GM12878 (cell line): ENCODE measurements around the gene ZNF576. TPM values are rescaled to one million over a fixed set of nuclear protein-coding genes. Genes with fewer than 3 reads are reported as not detected.
"Not testable (repeated sequence)": the region's sequence is repeated elsewhere in the genome, so short reads cannot be mapped to it uniquely, and the experiment has no call there.

Source experiments
- ATAC-seq: fragments of 200-7000 bp; cut with Tn5 transposase; 3 replicates; pipeline ENCODE4 v1.9.1; 2020; ENCODE audit warnings: mild to moderate bottlenecking, moderate library complexity
- BruUV-seq: library from RNA; stranded (reverse); fragments of 400-500 nt; replicated peaks from 2 replicates; lab custom pipeline; 2021; lab: Mats Ljungman, UMichigan
- CTCF ChIA-PET: fragments of 300-600 bp; sonication (Branson Sonifier 250); formaldehyde crosslinking; extraction: SDS; loops from one replicate; lab custom pipeline; 2021; ENCODE audit warnings: inconsistent platforms; lab: Yijun Ruan, JAX
- POLR2A ChIA-PET: fragments of 350-600 bp; formaldehyde crosslinking; extraction: SDS; loops from one replicate; lab custom pipeline; 2021; ENCODE audit warnings: inconsistent platforms; lab: Charles Lee
- RAD21 ChIA-PET: fragments of 300-600 bp; sonication (Branson Sonifier 250); formaldehyde crosslinking; loops from one replicate; lab custom pipeline; 2023; ENCODE audit warnings: antibody characterized with exemption; ENCODE audit not compliant: unreplicated experiment; lab: Charles Lee
- SMC1A ChIA-PET: fragments of 300-600 bp; sonication (Branson Sonifier 250); formaldehyde crosslinking; loops from one replicate; lab custom pipeline; 2023; ENCODE audit not compliant: unreplicated experiment, uncharacterized antibody; lab: Charles Lee
- DNase-seq: peaks from one replicate; pipeline ENCODE4 v3.0.0-alpha.2; 2011; ENCODE audit warnings: low read depth, low spot score
- FAIRE-seq: peaks from 3 replicates; lab custom pipeline; 2011; peaks lifted over from hg19 to GRCh38; lab: Jason Lieb, UNC
- H2AFZ ChIP-seq: 2 replicates; pipeline ENCODE4 v1.6.0; 2011; ENCODE audit warnings: low read depth, low read length, control low read depth; ENCODE audit not compliant: control insufficient read depth
- H3K27ac ChIP-seq: 2 replicates; pipeline ENCODE4 v1.5.1; 2011; ENCODE audit warnings: control low read depth; ENCODE audit not compliant: control insufficient read depth, insufficient read depth
- H3K27me3 ChIP-seq, 2 experiments: replicated peaks in 1 of 2; 2 replicates each; pipeline versions ENCODE4 v1.6.0 to v1.6.1; 2011; ENCODE audit warnings: low read length in 1 of 2; ENCODE audit not compliant: control insufficient read depth in 2 of 2, insufficient read depth in 2 of 2
- H3K36me3 ChIP-seq, 2 experiments: 2 replicates each; pipeline ENCODE4 v1.5.1; 2011; ENCODE audit warnings: low read length in 1 of 2; ENCODE audit not compliant: control insufficient read depth in 2 of 2, insufficient read depth in 2 of 2
- H3K4me1 ChIP-seq: 2 replicates; pipeline ENCODE4 v1.6.1; 2011; ENCODE audit warnings: mild to moderate bottlenecking, low read length, moderate library complexity, mixed read lengths; ENCODE audit not compliant: control insufficient read depth, insufficient read depth
- H3K4me2 ChIP-seq: 2 replicates; pipeline ENCODE4 v1.6.0; 2011; ENCODE audit warnings: control low read depth; ENCODE audit not compliant: control insufficient read depth, insufficient read depth
- H3K4me3 ChIP-seq: fragments of 200-600 bp; sonication (generic); 2 replicates; pipeline ENCODE4 v1.5.1; 2016
- H3K79me2 ChIP-seq: 2 replicates; pipeline ENCODE4 v1.6.0; 2011; ENCODE audit warnings: low read length; ENCODE audit not compliant: control insufficient read depth, insufficient read depth
- H3K9ac ChIP-seq: 2 replicates; pipeline ENCODE4 v1.8.0; 2011; ENCODE audit warnings: low read length, control low read depth, mixed read lengths; ENCODE audit not compliant: control insufficient read depth, insufficient read depth
- H3K9me3 ChIP-seq: replicated peaks from 3 replicates; pipeline ENCODE4 v1.5.1; 2011; ENCODE audit warnings: mild to moderate bottlenecking, low read length; ENCODE audit not compliant: control insufficient read depth, insufficient read depth
- H4K20me1 ChIP-seq: 2 replicates; pipeline ENCODE4 v1.6.0; 2011; ENCODE audit not compliant: control insufficient read depth, insufficient read depth
- CEBPB ChIP-seq, 2 experiments: fragments of 150-350 bp in 1 of 2; IDR thresholded peaks; 2 replicates each; pipeline ENCODE4 v1.6.1; 2012 to 2014; ENCODE audit warnings: low read depth in 2 of 2, low read length in 2 of 2, borderline replicate concordance in 1 of 2, inconsistent platforms in 1 of 2
- CHD4 ChIP-seq: fragments of 200-600 bp; sonication (generic); IDR thresholded peaks from 2 replicates; pipeline ENCODE4 v1.6.1; 2016; ENCODE audit warnings: mild to moderate bottlenecking
- EP300 ChIP-seq, 2 experiments: fragments of 150-350 bp in 1 of 2; IDR thresholded peaks; 2 replicates each; pipeline ENCODE4 v1.6.1; 2011 to 2012; ENCODE audit warnings: low read depth in 2 of 2, low read length in 2 of 2, borderline replicate concordance in 1 of 2, improper control_type of control experiment in 1 of 2, inconsistent platforms in 1 of 2; ENCODE audit not compliant: control insufficient read depth in 1 of 2
- MYC ChIP-seq: IDR thresholded peaks from 2 replicates; pipeline ENCODE4 v1.6.1; 2011; ENCODE audit warnings: mild to moderate bottlenecking, low read length, moderate library complexity, inconsistent platforms; ENCODE audit not compliant: insufficient read depth, insufficient replicate concordance, insufficient read length, severe bottlenecking
- NBN ChIP-seq: fragments of 450-650 bp; IDR thresholded peaks from 2 replicates; pipeline ENCODE4 v1.6.1; 2016
- NFYA ChIP-seq: IDR thresholded peaks from 2 replicates; pipeline ENCODE4 v1.6.1; 2011; ENCODE audit warnings: low read depth, mild to moderate bottlenecking, low read length, improper control_type of control experiment, borderline replicate concordance
- RAD51 ChIP-seq: fragments of 450-650 bp; IDR thresholded peaks from 2 replicates; pipeline ENCODE4 v1.6.1; 2016; ENCODE audit warnings: moderate library complexity, mild to moderate bottlenecking, inconsistent platforms
- RB1 ChIP-seq: fragments of 450-650 bp; formaldehyde crosslinking; IDR thresholded peaks from 2 replicates; pipeline ENCODE4 v1.6.1; 2017; ENCODE audit warnings: mild to moderate bottlenecking, borderline replicate concordance
- RELB ChIP-seq: fragments of 450-650 bp; IDR thresholded peaks from 2 replicates; pipeline ENCODE4 v1.6.1; 2017; ENCODE audit warnings: low read depth, mild to moderate bottlenecking, moderate library complexity
- SIN3A ChIP-seq: IDR thresholded peaks from 2 replicates; pipeline ENCODE4 v1.6.1; 2012; ENCODE audit warnings: low read depth, low read length, improper control_type of control experiment
- ZNF384 ChIP-seq: IDR thresholded peaks from 2 replicates; pipeline ENCODE4 v1.6.1; 2012; ENCODE audit warnings: low read depth, mild to moderate bottlenecking, low read length, improper control_type of control experiment, borderline replicate concordance
- ZSCAN29 ChIP-seq: fragments of 450-650 bp; IDR thresholded peaks from 2 replicates; pipeline ENCODE4 v1.6.1; 2017; ENCODE audit warnings: mild to moderate bottlenecking, moderate library complexity
- WGBS: methylation state at CpG from one replicate; pipeline ENCODE4 v1.1.6; 2016; ENCODE audit warnings: low lambda C conversion rate; ENCODE audit not compliant: insufficient replicate concordance, insufficient coverage; ENCODE audit errors: missing lambda C conversion rate; 5-methylcytosine and 5-hydroxymethylcytosine counted together
- in situ Hi-C: fragments of 300-500 bp; cut with MboI; formaldehyde crosslinking; loops from 9 replicates; pipeline ENCODE4 v1.14.3; 2018; ENCODE audit warnings: mixed read lengths
- intact Hi-C: fragments of 100-400 bp; cut with micrococcal nuclease; formaldehyde crosslinking; loops from one replicate; pipeline ENCODE4 v1.14.2; 2022; ENCODE audit not compliant: unreplicated experiment
- polyA plus RNA-seq, 11 experiments: library from polyadenylated mRNA; depleted of rRNA in 4 of 11; unstranded in 6 of 11; stranded (reverse) in 5 of 11; fragments of >200 nt; fragmentation: Nextera tagmentation in 4 of 11; fragmentation: Illumina TruSeq in 1 of 11; extraction: Ambion mirVana in 4 of 11; extraction: Trizol in 1 of 11; gene quantifications; 1 replicate in 1 of 11; 2 replicates in 10 of 11; pipeline versions ENCODE4 v1.2.1 to v1.2.3, GENCODE V29; 2011 to 2016; ENCODE audit warnings: inconsistent platforms in 2 of 11, missing spikeins in 2 of 11, low read depth in 1 of 11
- total RNA-seq, 4 experiments: library from RNA; depleted of rRNA in 3 of 4; stranded (reverse); fragments of >200 nt in 3 of 4; fragmentation: Illumina TruSeq in 1 of 4; extraction: Trizol in 1 of 4; gene quantifications; 2 replicates each; pipeline versions ENCODE4 v1.2.1 to v1.2.3, GENCODE V29; 2013 to 2021

ZNF576 gene
- total and polyA plus RNA-seq, 10 of the 15 experiments (the other 5 are each of a cell fraction or from before 2014, with no cell fraction given) = 7.4 to 29.8 (median 14.3) TPM

- TF ChIP-seq SIN3A (no peak), ZNF384 (no peak), NFYA (no peak), CEBPB (IDR thresholded peaks at IDR 0.05; ENCODE audit: borderline replicate concordance in 1 of 2, low read depth in 2 of 2, low read length in 2 of 2) (no peak), ZSCAN29 (no peak)
Measured at GRCh38 chr19:43586346-43586745, 10.0 kb upstream of the ZNF576 start (continued).

- CTCF ChIA-PET = interaction anchor here (1.0 to 1.2 kb wide), 2 partner anchors 9 to 31 kb away, joined by 3 read pairs; no protein-coding TSS in a partner anchor
- POLR2A ChIA-PET, in situ Hi-C loops: not testable (repeated sequence)
Measured at GRCh38 chr19:43587029-43587428, 9.4 kb upstream of the ZNF576 start.

GRCh38 chr19:43589277-43589676 is 7.1 kb upstream of the ZNF576 start:
- Histone ChIP-seq H4K20me1 (no peaks in the 10 kb centered on the region), H3K4me2 (no peak overlapping the region)
- SMC1A ChIA-PET = interaction anchor here (1.9 kb wide), 1 partner anchor 34 kb away, joined by 10 read pairs; no protein-coding TSS in a partner anchor
- TF ChIP-seq RAD51 = no peak
- TF ChIP-seq CHD4 = no peak
- no peak for TF ChIP-seq RB1
- no peak for TF ChIP-seq RELB
- TF ChIP-seq NBN = no peak
- TF ChIP-seq EP300 (IDR thresholded peaks at IDR 0.05; ENCODE audit: borderline replicate concordance in 1 of 2, control insufficient read depth in 1 of 2, low read depth in 2 of 2, low read length in 2 of 2) = no peak
- TF ChIP-seq MYC = no peak

More at GRCh38 chr19:43587029-43587428, 9.4 kb upstream of the ZNF576 start:
- intact Hi-C loops, H3K4me3 ChIP-seq, H3K79me2 ChIP-seq, H3K9me3 ChIP-seq, H3K9ac ChIP-seq, RAD21 ChIA-PET, BruUV-seq, H3K27ac ChIP-seq, DNase-seq, H4K20me1 ChIP-seq, H2AFZ ChIP-seq, H3K36me3 ChIP-seq, H3K4me1 ChIP-seq, H3K27me3 ChIP-seq, FAIRE-seq, H3K4me2 ChIP-seq, ATAC-seq: not testable (repeated sequence)
- 96% methylated on average over 3 of the region's 3 CpGs for WGBS
- SMC1A ChIA-PET = interaction anchor here (1.1 kb wide), 1 partner anchor 32 kb away, joined by 3 read pairs; no protein-coding TSS in a partner anchor

More at GRCh38 chr19:43589277-43589676, 7.1 kb upstream of the ZNF576 start:
- ATAC-seq = no peak
- H3K27ac ChIP-seq = no peak overlapping the region
- H2AFZ ChIP-seq = no peak overlapping the region
- no peak for DNase-seq
- H3K4me3 ChIP-seq = no peak overlapping the region
- ChIA-PET RAD21 (no interaction called here), POLR2A (no interaction called here), CTCF (interaction anchor here (0.8 to 1.1 kb wide), 2 partner anchors 34 to 142 kb away, joined by 3 to 6 read pairs; no protein-coding TSS in a partner anchor)
- no peak overlapping the region for H3K9ac ChIP-seq
- intact Hi-C loops (no loop called here), in situ Hi-C loops (no loop called here)
- WGBS = 98% methylated on average over 5 of the region's 5 CpGs
- peaks cover 3 to 6% of the 10 kb centered on the region in 2 experiments; a peak in 3 of 4 replicates for H3K36me3 ChIP-seq
- FAIRE-seq = no peak
- H3K79me2 ChIP-seq = no peaks in the 10 kb centered on the region; the same call in 1 of the 2 replicates
- BruUV-seq = no TSS peak
- H3K27me3 ChIP-seq = no peaks in the 10 kb centered on the region
- H3K4me1 ChIP-seq = no peaks in the 10 kb centered on the region
- H3K9me3 ChIP-seq = no peaks in the 10 kb centered on the region
